Suprapubic skin (tissue), 4 donors: ENCODE data around the gene SEM1. TPM values are rescaled to one million over a fixed set of nuclear protein-coding genes. Genes with fewer than 3 reads are reported as not detected.
"Not testable (repeated sequence)": the region's sequence is repeated elsewhere in the genome, so short reads cannot be mapped to it uniquely, and the experiment has no call there.

Source experiments
- DNase-seq, 2 donors: peaks; one replicate each; pipeline ENCODE4 v3.0.0-alpha.2; 2019; ENCODE audit warnings: low spot score in 2 of 2
- H3K27ac ChIP-seq: fragments of 200-600 bp; sonication (generic); one replicate; pipeline ENCODE4 v1.5.1; 2019
- H3K27me3 ChIP-seq: fragments of 200-600 bp; sonication (generic); one replicate; pipeline ENCODE4 v1.5.1; 2019
- H3K36me3 ChIP-seq: fragments of 200-600 bp; sonication (generic); one replicate; pipeline ENCODE4 v1.5.1; 2019
- H3K4me1 ChIP-seq: fragments of 200-600 bp; sonication (generic); one replicate; pipeline ENCODE4 v1.5.1; 2019
- H3K4me3 ChIP-seq: fragments of 200-600 bp; sonication (generic); one replicate; pipeline ENCODE4 v1.5.1; 2019; ENCODE audit warnings: mild to moderate bottlenecking
- H3K9me3 ChIP-seq: fragments of 200-600 bp; sonication (generic); one replicate; pipeline ENCODE4 v1.5.1; 2019
- CTCF ChIP-seq, 2 donors: fragments of 200-600 bp in 1 of 2; fragments of 450-650 bp in 1 of 2; sonication (generic) in 1 of 2; IDR thresholded peaks; one replicate each; pipeline ENCODE4 v1.5.1; 2016 to 2019; ENCODE audit warnings: antibody characterized with exemption in 2 of 2, mild to moderate bottlenecking in 1 of 2, moderate library complexity in 1 of 2
- EP300 ChIP-seq: sonication (generic); formaldehyde crosslinking; IDR thresholded peaks from one replicate; pipeline ENCODE4 v1.6.1; 2017; ENCODE audit warnings: antibody characterized with exemption
- POLR2A ChIP-seq, 2 donors: fragments of 450-650 bp; IDR thresholded peaks; one replicate each; pipeline ENCODE4 v1.6.1; 2017; ENCODE audit warnings: antibody characterized with exemption in 2 of 2, mild to moderate bottlenecking in 2 of 2, moderate library complexity in 2 of 2
- POLR2AphosphoS5 ChIP-seq, 3 donors: sonication (generic); formaldehyde crosslinking; IDR thresholded peaks; one replicate each; pipeline ENCODE4 v1.6.1; 2017; ENCODE audit warnings: antibody characterized with exemption in 3 of 3
- WGBS: methylation state at CpG from one replicate; pipeline ENCODE4 v1.1.5; 2018; 5-methylcytosine and 5-hydroxymethylcytosine counted together
- total RNA-seq, 4 donors: library from RNA; depleted of rRNA; stranded (reverse); fragments of >200 nt; gene quantifications; one replicate each; pipeline ENCODE4 v1.1.0, GENCODE V29; 2016

The SEM1 gene
- total RNA-seq, 4 donors from 2014 or later: 16.6 to 33.3 (median 17.7) TPM

DNA sequence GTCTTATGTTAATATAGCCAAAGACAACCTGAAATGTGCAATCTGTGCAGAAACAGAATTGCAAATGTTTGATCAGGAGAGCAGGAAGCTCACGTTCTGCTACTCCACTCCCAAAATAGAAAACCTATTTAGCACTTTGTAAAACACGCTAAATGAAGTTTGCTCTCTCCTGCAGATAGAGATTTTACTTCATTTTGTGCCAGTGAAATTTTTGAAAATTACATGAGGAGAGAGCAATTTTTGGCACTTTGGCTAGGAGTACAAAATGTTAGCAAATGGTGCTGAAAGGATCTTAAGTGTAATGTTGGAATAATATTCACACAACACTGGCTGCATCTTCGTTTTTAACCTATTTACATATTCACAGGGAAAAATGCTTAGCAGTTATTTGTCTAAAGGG lies 61.9 kb downstream of the SEM1 start:
- Histone ChIP-seq H3K4me1 (no peaks in the 10 kb centered on the region), H3K9me3 (no peaks in the 10 kb centered on the region), H3K27ac (no peak overlapping the region), H3K36me3 (no peaks in the 10 kb centered on the region), H3K27me3 (no peaks in the 10 kb centered on the region), H3K4me3 (no peak overlapping the region)
- DNase-seq: no peak
- TF ChIP-seq CTCF (IDR thresholded peaks at IDR 0.05): no peak
- WGBS: 68% methylated on average over 3 of the region's 3 CpGs

- Histone ChIP-seq H3K4me3 (no peak overlapping the region), H3K4me1 (no peaks in the 10 kb centered on the region), H3K27me3 (no peaks in the 10 kb centered on the region), H3K27ac (no peak overlapping the region), H3K9me3 (no peaks in the 10 kb centered on the region), H3K36me3 (no peaks in the 10 kb centered on the region)
- DNase-seq: no peak
- WGBS: 94% methylated on average over 3 of the region's 3 CpGs
- TF ChIP-seq POLR2AphosphoS5 (IDR thresholded peaks at IDR 0.05) (no peak), EP300 (no peak), POLR2A (IDR thresholded peaks at IDR 0.05) (no peak), CTCF (IDR thresholded peaks at IDR 0.05) (no peak)
Measured at GRCh38 chr7:96645084-96645483, 64.6 kb downstream of the SEM1 start.

GRCh38 chr7:96643436-96643835 lies 66.2 kb downstream of the SEM1 start:
- not testable (repeated sequence) for DNase-seq, H3K27ac ChIP-seq, H3K4me1 ChIP-seq, H3K27me3 ChIP-seq, H3K9me3 ChIP-seq, H3K4me3 ChIP-seq, H3K36me3 ChIP-seq
- 96% methylated on average over 4 of the region's 4 CpGs for WGBS

DNA sequence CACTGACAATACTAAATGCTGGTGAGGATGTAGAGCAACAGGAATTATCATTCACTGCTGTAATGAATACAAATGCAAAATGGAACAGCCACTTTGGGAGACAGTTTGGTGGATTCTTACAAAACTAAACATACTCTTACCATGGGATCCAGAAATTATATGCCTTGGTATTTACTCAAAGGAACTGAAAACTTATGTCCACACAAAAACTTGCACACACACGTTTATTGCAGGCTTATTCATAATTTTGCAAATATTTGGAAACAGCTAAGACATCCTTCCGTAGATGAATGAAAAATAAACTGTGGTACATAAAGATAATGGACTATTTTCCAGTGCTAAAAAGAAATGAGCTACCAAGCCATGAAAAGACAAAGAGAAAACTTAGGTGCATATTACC lies 69.6 kb downstream of the SEM1 start:
- H3K4me3 ChIP-seq: no peak overlapping the region
- WGBS: 96% methylated on average over 2 of the region's 2 CpGs
- TF ChIP-seq EP300 (no peak), CTCF (IDR thresholded peaks at IDR 0.05) (no peak), POLR2A (IDR thresholded peaks at IDR 0.05) (no peak), POLR2AphosphoS5 (IDR thresholded peaks at IDR 0.05) (no peak)

More for the DNA sequence above, 69.6 kb downstream of the SEM1 start:
- no peaks in the 10 kb centered on the region for H3K36me3 ChIP-seq
- H3K9me3 ChIP-seq: no peaks in the 10 kb centered on the region
- H3K27me3 ChIP-seq: no peaks in the 10 kb centered on the region
- no peaks in the 10 kb centered on the region for H3K4me1 ChIP-seq
- no peak for DNase-seq
- H3K27ac ChIP-seq: no peak overlapping the region
